ENCODE data around the gene PGAP2.

- TF ChIP-seq, protein P1, sequence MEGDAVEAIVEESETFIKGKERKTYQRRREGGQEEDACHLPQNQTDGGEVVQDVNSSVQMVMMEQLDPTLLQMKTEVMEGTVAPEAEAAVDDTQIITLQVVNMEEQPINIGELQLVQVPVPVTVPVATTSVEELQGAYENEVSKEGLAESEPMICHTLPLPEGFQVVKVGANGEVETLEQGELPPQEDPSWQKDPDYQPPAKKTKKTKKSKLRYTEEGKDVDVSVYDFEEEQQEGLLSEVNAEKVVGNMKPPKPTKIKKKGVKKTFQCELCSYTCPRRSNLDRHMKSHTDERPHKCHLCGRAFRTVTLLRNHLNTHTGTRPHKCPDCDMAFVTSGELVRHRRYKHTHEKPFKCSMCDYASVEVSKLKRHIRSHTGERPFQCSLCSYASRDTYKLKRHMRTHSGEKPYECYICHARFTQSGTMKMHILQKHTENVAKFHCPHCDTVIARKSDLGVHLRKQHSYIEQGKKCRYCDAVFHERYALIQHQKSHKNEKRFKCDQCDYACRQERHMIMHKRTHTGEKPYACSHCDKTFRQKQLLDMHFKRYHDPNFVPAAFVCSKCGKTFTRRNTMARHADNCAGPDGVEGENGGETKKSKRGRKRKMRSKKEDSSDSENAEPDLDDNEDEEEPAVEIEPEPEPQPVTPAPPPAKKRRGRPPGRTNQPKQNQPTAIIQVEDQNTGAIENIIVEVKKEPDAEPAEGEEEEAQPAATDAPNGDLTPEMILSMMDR (IDR thresholded peaks at IDR 0.05) = no peak
- TF ChIP-seq SIN3A (IDR thresholded peaks at IDR 0.05; ENCODE audit: borderline replicate concordance, insufficient read depth, low read depth, low read length) (no peak), POLR2AphosphoS5 (IDR thresholded peaks at IDR 0.05; ENCODE audit: low read depth, low read length) (no peak)
- TF ChIP-seq, protein P2, sequence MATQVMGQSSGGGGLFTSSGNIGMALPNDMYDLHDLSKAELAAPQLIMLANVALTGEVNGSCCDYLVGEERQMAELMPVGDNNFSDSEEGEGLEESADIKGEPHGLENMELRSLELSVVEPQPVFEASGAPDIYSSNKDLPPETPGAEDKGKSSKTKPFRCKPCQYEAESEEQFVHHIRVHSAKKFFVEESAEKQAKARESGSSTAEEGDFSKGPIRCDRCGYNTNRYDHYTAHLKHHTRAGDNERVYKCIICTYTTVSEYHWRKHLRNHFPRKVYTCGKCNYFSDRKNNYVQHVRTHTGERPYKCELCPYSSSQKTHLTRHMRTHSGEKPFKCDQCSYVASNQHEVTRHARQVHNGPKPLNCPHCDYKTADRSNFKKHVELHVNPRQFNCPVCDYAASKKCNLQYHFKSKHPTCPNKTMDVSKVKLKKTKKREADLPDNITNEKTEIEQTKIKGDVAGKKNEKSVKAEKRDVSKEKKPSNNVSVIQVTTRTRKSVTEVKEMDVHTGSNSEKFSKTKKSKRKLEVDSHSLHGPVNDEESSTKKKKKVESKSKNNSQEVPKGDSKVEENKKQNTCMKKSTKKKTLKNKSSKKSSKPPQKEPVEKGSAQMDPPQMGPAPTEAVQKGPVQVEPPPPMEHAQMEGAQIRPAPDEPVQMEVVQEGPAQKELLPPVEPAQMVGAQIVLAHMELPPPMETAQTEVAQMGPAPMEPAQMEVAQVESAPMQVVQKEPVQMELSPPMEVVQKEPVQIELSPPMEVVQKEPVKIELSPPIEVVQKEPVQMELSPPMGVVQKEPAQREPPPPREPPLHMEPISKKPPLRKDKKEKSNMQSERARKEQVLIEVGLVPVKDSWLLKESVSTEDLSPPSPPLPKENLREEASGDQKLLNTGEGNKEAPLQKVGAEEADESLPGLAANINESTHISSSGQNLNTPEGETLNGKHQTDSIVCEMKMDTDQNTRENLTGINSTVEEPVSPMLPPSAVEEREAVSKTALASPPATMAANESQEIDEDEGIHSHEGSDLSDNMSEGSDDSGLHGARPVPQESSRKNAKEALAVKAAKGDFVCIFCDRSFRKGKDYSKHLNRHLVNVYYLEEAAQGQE (IDR thresholded peaks at IDR 0.05; ENCODE audit: insufficient read depth in 1 of 2, low read depth in 2 of 2, low read length in 1 of 2) = no peak
Observed at GRCh38 chr11:3803726-3804495, 4.4 kb upstream of the PGAP2 start.

Data from Panc1 (cell line).